Measurements from ENCODE around the gene PSMB7.

PSMB7 gene

GRCh38 chr9:124326378-124326777 lies 88.9 kb downstream of the PSMB7 start:
- no peak for DNase-seq (ENCODE audit: low spot score)

GRCh38 chr9:124325816-124326215 lies 89.4 kb downstream of the PSMB7 start:
- no peak for DNase-seq (ENCODE audit: low spot score)

- no peak for DNase-seq (ENCODE audit: low spot score)
Measured at GRCh38 chr9:124323904-124324303, 91.3 kb downstream of the PSMB7 start.

GRCh38 chr9:124322618-124323432 lies 92.4 kb downstream of the PSMB7 start:
- no peak for DNase-seq (ENCODE audit: low spot score)

- no peak for DNase-seq (ENCODE audit: low spot score)
Measured at GRCh38 chr9:124321935-124322334, 93.3 kb downstream of the PSMB7 start.

- DNase-seq (ENCODE audit: low spot score): no peak
Measured at GRCh38 chr9:124321416-124321815, 93.8 kb downstream of the PSMB7 start.

- DNase-seq (ENCODE audit: low spot score): peak; percentile 93
Measured at GRCh38 chr9:124320062-124320973, 94.9 kb downstream of the PSMB7 start.

GRCh38 chr9:124315882-124316281 lies 99.4 kb downstream of the PSMB7 start:
- no peak for DNase-seq (ENCODE audit: low spot score)

GRCh38 chr9:124313940-124314339 lies 101.3 kb downstream of the PSMB7 start:
- no peak for DNase-seq (ENCODE audit: low spot score)

- peak; percentile 64 for DNase-seq (ENCODE audit: low spot score)
Measured at GRCh38 chr9:124312290-124313265, 102.7 kb downstream of the PSMB7 start.

GRCh38 chr9:124311283-124311682 lies 104.0 kb downstream of the PSMB7 start:
- peak; percentile 58 for DNase-seq (ENCODE audit: low spot score)

- DNase-seq (ENCODE audit: low spot score): peak; percentile 68
Measured at GRCh38 chr9:124309667-124310084, 105.6 kb downstream of the PSMB7 start.

- no peak for DNase-seq (ENCODE audit: low spot score)
Measured at GRCh38 chr9:124308606-124309491, 106.4 kb downstream of the PSMB7 start.

- no peak for DNase-seq (ENCODE audit: low spot score)
Measured at GRCh38 chr9:124307379-124308030, 107.7 kb downstream of the PSMB7 start.

- DNase-seq (ENCODE audit: low spot score): no peak
Measured at GRCh38 chr9:124306098-124306735, 109.0 kb downstream of the PSMB7 start.

GRCh38 chr9:124304285-124304684 lies 111.0 kb downstream of the PSMB7 start:
- DNase-seq (ENCODE audit: low spot score): no peak

- no peak for DNase-seq (ENCODE audit: low spot score)
Measured at GRCh38 chr9:124303762-124304161, 111.5 kb downstream of the PSMB7 start.
